PC-9 (cell line): ENCODE results near the gene ZNF607.

Experiments used
- CTCF ChIP-seq: fragments of 200-600 bp; sonication (generic); conservative IDR thresholded peaks from 2 replicates; pipeline ENCODE4 v1.6.1; 2017; ENCODE audit warnings: mixed run types, antibody characterized with exemption, mild to moderate bottlenecking, moderate library complexity
- EZH2 ChIP-seq: fragments of 200-600 bp; sonication (generic); IDR thresholded peaks from 2 replicates; pipeline ENCODE4 v1.8.0; 2017; ENCODE audit warnings: antibody characterized with exemption, low read depth

GRCh38 chr19:37718304-37718703 is 1.3 kb downstream of the ZNF607 start:
- no peak for TF ChIP-seq EZH2
- TF ChIP-seq CTCF, result no peak
